Measurements from ENCODE around the gene KAT7. TPM values are rescaled to one million over a fixed set of nuclear protein-coding genes. Genes with fewer than 3 reads are reported as not detected.
"Not testable (repeated sequence)": the region's sequence is repeated elsewhere in the genome, so short reads cannot be mapped to it uniquely, and the experiment has no call there.

KAT7 gene
- total and polyA plus RNA-seq, 4 donors = 8.7 to 87.5 (median 35.7) TPM

DNA sequence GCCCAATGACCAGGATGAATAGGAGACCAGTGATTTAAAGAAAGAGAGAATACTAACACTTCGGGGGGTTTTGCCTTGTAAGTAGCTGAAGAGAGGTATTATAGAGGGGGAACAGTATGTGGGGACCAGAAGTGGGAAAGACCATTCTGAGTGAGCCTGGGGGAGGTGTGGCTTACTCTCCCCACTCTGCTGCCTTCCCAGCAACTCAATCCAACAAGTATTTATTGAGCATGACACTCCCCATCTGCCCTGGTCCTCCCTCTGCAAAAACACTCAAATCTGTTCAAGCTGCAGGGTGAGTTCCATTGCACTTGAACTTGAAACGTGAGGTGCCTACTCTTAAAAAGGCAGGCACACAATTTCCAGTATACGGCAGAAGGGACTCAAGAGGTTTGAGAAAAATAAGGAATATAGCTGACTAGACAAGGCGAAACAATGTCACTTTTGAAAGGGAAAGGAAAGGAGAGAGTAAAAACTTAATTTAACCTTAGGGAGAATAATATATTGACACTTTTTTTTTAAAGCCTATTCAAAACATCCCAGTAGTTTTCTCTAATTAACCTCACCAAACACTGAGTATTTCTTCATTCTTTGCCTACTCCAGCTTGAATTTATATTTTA is 32.7 kb upstream of the KAT7 start:
- Histone ChIP-seq H3K4me1 (ENCODE audit: control insufficient read depth in 5 of 5, insufficient read depth in 5 of 5, low read length in 5 of 5) (peaks cover 0 to 23% (median 11%) of the 10 kb centered on the region in 5 donors), H3K4me3 (no peak overlapping the region), H3K36me3 (ENCODE audit: control insufficient read depth in 4 of 4, insufficient read depth in 4 of 4, low read length in 4 of 4) (peaks cover 0 to 4% (median 0%) of the 10 kb centered on the region in 4 donors), H3K27ac (ENCODE audit: low read depth in 1 of 2, low read length in 1 of 2) (peak overlapping the region in 1 of 2 donors; percentile 26), H3K9ac (ENCODE audit: insufficient read depth in 1 of 2, low read length in 2 of 2) (no peak overlapping the region), H3K27me3 (ENCODE audit: control insufficient read depth in 3 of 3, insufficient read depth in 3 of 3, low read length in 2 of 3) (no peaks in the 10 kb centered on the region), H3K9me3 (ENCODE audit: control insufficient read depth in 4 of 4, insufficient read depth in 3 of 4, low read length in 3 of 4) (no peaks in the 10 kb centered on the region)
- TF ChIP-seq, protein P1, sequence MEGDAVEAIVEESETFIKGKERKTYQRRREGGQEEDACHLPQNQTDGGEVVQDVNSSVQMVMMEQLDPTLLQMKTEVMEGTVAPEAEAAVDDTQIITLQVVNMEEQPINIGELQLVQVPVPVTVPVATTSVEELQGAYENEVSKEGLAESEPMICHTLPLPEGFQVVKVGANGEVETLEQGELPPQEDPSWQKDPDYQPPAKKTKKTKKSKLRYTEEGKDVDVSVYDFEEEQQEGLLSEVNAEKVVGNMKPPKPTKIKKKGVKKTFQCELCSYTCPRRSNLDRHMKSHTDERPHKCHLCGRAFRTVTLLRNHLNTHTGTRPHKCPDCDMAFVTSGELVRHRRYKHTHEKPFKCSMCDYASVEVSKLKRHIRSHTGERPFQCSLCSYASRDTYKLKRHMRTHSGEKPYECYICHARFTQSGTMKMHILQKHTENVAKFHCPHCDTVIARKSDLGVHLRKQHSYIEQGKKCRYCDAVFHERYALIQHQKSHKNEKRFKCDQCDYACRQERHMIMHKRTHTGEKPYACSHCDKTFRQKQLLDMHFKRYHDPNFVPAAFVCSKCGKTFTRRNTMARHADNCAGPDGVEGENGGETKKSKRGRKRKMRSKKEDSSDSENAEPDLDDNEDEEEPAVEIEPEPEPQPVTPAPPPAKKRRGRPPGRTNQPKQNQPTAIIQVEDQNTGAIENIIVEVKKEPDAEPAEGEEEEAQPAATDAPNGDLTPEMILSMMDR (IDR thresholded peaks at IDR 0.05; ENCODE audit: control extremely low read depth, extremely low read depth) = no peak
- 68 to 77% methylated on average over 4 of the region's 4 CpGs for WGBS, 2 donors
- no peak for ATAC-seq (ENCODE audit: insufficient read depth, low FRiP score)
- DNase-seq = peak; percentile 46 to 66 (median 54)

DNA sequence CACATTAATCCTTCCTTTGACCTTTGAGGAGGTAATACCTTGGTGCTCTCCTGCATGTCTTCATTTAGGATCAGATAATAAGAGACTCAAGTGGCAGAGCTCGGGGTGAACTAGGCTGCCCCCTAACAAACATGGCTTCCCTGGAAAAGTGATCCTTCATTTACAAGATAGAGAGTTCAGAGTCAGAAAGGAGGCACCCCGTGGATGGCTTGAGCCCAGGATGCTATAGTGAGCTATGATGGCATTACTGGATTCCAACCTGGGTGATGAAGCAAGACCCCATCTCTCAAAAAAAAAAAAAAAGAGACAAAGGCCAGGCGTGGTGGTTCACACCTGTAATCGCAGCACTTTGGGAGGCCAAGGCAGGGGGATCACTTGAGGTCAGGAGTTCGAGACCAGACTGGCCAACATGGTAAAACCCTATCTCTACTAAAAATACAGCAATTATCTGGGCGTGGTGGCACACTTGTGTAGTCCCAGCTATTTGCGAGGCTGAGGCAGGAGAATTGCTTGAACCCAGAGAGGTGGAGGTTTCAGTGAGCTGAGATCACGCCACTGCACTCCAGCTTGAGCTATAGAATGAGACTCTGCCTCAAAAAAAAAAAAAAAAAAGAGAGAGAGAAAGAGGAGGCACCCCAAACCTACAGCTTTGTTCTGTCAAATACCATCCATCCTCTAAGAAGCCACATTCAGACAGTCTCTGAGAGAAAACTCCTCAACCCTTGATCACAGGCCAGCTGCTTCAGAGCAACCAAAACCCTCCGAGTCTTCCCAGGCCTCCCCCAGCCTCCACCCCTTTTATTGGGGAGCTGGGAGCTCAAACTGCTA is 31.9 kb upstream of the KAT7 start:
- DNase-seq (no peak), ATAC-seq (ENCODE audit: insufficient read depth, low FRiP score) (no peak)
- no peaks in the 10 kb centered on the region for H3K9me3 ChIP-seq (ENCODE audit: control insufficient read depth in 4 of 4, insufficient read depth in 3 of 4, low read length in 3 of 4)
- peak overlapping the region in 1 of 2 donors; percentile 52 for H3K27ac ChIP-seq (ENCODE audit: low read depth in 1 of 2, low read length in 1 of 2)
- H3K9ac ChIP-seq (ENCODE audit: insufficient read depth in 1 of 2, low read length in 2 of 2) = peak overlapping the region in 1 of 2 donors; percentile 42
- H3K4me3 ChIP-seq = no peak overlapping the region
- peaks cover 0 to 4% (median 0%) of the 10 kb centered on the region in 4 donors for H3K36me3 ChIP-seq (ENCODE audit: control insufficient read depth in 4 of 4, insufficient read depth in 4 of 4, low read length in 4 of 4)
- H3K4me1 ChIP-seq (ENCODE audit: control insufficient read depth in 5 of 5, insufficient read depth in 5 of 5, low read length in 5 of 5) = peaks cover 0 to 23% (median 11%) of the 10 kb centered on the region in 5 donors
- 88 to 89% methylated on average over 9 of the region's 9 CpGs for WGBS, 2 donors
- TF ChIP-seq, protein P1 (IDR thresholded peaks at IDR 0.05; ENCODE audit: control extremely low read depth, extremely low read depth) = no peak
- H3K27me3 ChIP-seq (ENCODE audit: control insufficient read depth in 3 of 3, insufficient read depth in 3 of 3, low read length in 2 of 3) = no peaks in the 10 kb centered on the region

DNA sequence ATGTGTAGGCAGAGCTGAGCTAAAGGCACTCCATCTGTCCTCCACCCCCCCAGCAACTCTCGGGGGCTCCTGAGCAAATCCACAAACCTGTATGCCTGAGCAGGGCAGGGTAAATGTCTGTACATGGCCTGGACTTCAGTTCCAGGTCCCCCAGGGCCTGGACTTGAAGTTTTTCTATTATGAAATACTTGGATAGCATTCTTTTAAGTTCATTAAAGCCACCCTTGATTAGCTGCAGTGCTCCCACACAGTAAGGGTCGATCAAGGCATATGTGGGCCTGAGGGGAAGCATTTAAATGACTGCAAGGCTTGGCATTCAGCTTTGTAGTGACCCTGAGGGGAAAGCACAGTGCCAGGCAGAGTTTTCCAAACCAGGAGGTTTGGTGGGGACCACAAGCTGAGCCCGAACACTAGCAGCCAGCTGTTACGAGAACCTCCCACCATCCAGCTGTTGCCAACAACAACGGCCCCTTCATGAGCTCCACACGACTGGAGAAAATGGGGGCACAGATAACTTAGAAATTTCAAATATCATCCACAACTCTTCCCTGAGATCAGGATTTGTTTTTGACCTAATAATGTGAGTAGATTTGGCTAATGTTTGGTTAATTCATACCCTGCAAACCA is 31.2 kb upstream of the KAT7 start:
- DNase-seq (peak in 2 of 3 donors; percentile 30 to 33), ATAC-seq (ENCODE audit: insufficient read depth, low FRiP score) (no peak)
- Histone ChIP-seq H3K27ac (ENCODE audit: low read depth in 1 of 2, low read length in 1 of 2) (peak overlapping the region in 1 of 2 donors; percentile 52), H3K9ac (ENCODE audit: insufficient read depth in 1 of 2, low read length in 2 of 2) (peak overlapping the region in 1 of 2 donors; percentile 42), H3K36me3 (ENCODE audit: control insufficient read depth in 4 of 4, insufficient read depth in 4 of 4, low read length in 4 of 4) (peaks cover 0 to 4% (median 0%) of the 10 kb centered on the region in 4 donors), H3K9me3 (ENCODE audit: control insufficient read depth in 4 of 4, insufficient read depth in 3 of 4, low read length in 3 of 4) (no peaks in the 10 kb centered on the region), H3K27me3 (ENCODE audit: control insufficient read depth in 3 of 3, insufficient read depth in 3 of 3, low read length in 2 of 3) (no peaks in the 10 kb centered on the region), H3K4me3 (no peak overlapping the region), H3K4me1 (ENCODE audit: control insufficient read depth in 5 of 5, insufficient read depth in 5 of 5, low read length in 5 of 5) (peaks cover 0 to 20% (median 11%) of the 10 kb centered on the region in 5 donors)
- 77 to 89% methylated on average over 6 of the region's 6 CpGs for WGBS, 2 donors
- TF ChIP-seq, protein P1 (IDR thresholded peaks at IDR 0.05; ENCODE audit: control extremely low read depth, extremely low read depth) = no peak

DNA sequence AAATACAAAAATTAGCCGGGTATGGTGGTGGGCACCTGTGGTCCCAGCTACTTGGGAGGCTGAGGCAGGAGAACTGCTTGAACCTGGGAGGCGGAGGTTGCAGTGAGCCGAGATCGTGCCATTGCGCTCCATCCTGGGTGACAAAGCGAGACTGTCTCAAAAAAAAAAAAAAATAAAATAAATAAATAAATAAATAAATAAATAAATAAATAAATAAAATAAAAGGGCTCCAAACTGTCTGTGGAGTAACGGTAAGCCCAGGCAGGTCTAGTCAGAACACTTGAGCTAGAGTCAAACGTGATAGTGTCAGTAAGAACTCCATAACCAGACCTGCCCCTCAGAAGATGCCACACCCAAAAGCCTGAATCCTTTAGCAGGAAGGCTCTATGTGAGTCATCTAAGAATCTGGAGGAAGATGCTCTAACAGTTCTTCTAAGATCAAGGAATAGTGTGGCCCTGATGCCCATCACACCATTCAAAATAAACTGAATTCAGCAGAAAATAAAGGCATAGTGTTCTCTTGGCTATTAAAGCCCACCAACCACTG is 29.9 kb upstream of the KAT7 start:
- not testable (repeated sequence) for DNase-seq; H3K27ac ChIP-seq (ENCODE audit: low read depth in 1 of 2, low read length in 1 of 2); H3K9me3 ChIP-seq (ENCODE audit: control insufficient read depth in 4 of 4, insufficient read depth in 3 of 4, low read length in 3 of 4); ATAC-seq (ENCODE audit: insufficient read depth, low FRiP score); H3K9ac ChIP-seq (ENCODE audit: insufficient read depth in 1 of 2, low read length in 2 of 2); H3K4me3 ChIP-seq; H3K36me3 ChIP-seq (ENCODE audit: control insufficient read depth in 4 of 4, insufficient read depth in 4 of 4, low read length in 4 of 4); H3K27me3 ChIP-seq (ENCODE audit: control insufficient read depth in 3 of 3, insufficient read depth in 3 of 3, low read length in 2 of 3)
- H3K4me1 ChIP-seq (ENCODE audit: control insufficient read depth in 5 of 5, insufficient read depth in 5 of 5, low read length in 5 of 5) = peaks cover 0 to 20% (median 13%) of the 10 kb centered on the region in 5 donors
- 88% methylated on average over 8 of the region's 8 CpGs for WGBS, 2 donors
